ENCODE measurements around the gene HNRNPLL.

DNA sequence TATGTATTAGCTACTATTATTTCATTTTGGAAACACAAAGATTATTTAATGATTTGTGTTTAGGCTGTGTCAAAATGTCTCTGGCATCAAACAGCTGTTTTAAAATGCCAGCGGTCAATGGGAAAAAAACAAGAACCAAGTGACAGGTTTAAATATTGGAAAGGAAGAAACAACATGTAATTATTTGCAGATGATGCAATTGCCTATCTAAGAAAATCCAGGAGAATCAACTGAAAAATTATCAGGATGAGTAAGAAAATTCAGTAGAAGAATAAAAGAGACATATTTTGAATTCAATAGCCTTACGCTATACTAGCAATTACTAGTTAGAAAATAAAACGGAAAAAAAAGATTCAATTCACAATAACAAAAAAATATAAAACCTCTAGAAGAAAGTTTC lies 51.6 kb downstream of the HNRNPLL start:
- TF ChIP-seq, protein P1, sequence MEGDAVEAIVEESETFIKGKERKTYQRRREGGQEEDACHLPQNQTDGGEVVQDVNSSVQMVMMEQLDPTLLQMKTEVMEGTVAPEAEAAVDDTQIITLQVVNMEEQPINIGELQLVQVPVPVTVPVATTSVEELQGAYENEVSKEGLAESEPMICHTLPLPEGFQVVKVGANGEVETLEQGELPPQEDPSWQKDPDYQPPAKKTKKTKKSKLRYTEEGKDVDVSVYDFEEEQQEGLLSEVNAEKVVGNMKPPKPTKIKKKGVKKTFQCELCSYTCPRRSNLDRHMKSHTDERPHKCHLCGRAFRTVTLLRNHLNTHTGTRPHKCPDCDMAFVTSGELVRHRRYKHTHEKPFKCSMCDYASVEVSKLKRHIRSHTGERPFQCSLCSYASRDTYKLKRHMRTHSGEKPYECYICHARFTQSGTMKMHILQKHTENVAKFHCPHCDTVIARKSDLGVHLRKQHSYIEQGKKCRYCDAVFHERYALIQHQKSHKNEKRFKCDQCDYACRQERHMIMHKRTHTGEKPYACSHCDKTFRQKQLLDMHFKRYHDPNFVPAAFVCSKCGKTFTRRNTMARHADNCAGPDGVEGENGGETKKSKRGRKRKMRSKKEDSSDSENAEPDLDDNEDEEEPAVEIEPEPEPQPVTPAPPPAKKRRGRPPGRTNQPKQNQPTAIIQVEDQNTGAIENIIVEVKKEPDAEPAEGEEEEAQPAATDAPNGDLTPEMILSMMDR (conservative IDR thresholded peaks at IDR 0.05; ENCODE audit: low read length) = no peak
- no peak for TF ChIP-seq EZH2phosphoT487 (IDR thresholded peaks at IDR 0.05; ENCODE audit: borderline replicate concordance)

All from Loucy (cell line).